HG03439 (cell line): Measurements from ENCODE around the gene HAGH.
"Not testable (repeated sequence)": the region's sequence is repeated elsewhere in the genome, so short reads cannot be mapped to it uniquely, and the experiment has no call there.

ENCODE experiments used
- ATAC-seq: cut with Tn5 transposase; IDR thresholded peaks from one replicate; pipeline ENCODE4 v1.9.1; 2021; ENCODE audit warnings: mild to moderate bottlenecking, moderate library complexity; ENCODE audit not compliant: unreplicated experiment

Gene HAGH

DNA sequence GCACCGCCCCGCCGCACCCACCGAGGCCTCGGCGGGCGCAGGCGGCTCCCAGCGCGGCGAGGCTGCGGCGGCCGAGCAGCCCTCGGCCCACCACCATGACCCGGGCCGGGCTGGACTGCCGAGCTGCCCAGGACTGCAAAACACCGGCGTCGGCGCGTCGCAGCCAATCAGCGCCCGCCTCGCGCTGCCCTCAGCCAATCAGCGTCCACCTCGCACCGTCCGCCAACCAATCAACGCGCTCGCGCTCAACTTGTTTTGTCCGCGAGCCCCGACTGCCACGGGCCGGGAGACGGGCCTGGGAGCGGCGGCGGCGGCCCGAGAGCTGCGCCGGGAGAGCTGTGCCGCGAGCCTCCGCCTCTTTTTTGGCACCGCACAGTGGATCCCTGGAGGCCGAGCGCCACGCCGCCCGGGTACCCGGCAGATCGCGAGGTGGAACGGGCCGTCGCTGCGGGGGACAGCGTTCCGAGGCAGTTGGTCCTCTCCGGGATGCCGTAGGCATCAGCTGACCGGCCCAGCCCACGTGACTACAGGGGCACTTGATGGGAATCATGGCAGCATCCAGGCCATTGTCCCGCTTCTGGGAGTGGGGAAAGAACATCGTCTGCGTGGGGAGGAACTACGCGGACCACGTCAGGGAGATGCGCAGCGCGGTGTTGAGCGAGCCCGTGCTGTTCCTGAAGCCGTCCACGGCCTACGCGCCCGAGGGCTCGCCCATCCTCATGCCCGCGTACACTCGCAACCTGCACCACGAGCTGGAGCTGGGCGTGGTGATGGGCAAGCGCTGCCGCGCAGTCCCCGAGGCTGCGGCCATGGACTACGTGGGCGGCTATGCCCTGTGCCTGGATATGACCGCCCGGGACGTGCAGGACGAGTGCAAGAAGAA, at the start of gene HAGH, which contains the start of gene FAHD1:
TSS of gene HAGH (minus strand) at position 135 of the 883 bp plus-strand sequence. CDS start at position 97, 38 bp downstream.
TSS of gene FAHD1 (plus strand) at position 516 of the 883 bp plus-strand sequence. CDS start at position 549, 33 bp downstream.
- peak; percentile 84 for ATAC-seq

- not testable (repeated sequence) for ATAC-seq
These were observed 49.4 kb upstream of the HAGH start for GRCh38 chr16:1876066-1876465.

DNA sequence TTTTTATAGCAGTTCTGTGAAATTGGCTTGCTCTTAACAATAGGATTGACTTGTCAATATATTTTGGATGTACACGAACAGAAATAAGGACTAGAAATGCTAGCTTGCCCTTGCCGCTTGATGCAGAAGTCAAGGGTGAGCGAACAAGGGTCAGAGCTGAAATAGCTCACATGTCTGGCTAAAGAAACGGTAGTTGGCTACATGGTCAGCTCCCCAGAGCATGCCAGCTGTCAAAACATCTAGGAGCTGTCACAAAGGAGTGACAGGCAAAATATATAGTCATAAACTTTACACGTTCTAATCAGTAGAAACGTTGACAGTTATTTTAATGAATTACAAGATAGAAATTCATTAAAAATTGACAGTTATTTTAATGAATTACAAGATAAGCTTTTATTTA, 48.2 kb upstream of the HAGH start:
- ATAC-seq, result no peak

DNA sequence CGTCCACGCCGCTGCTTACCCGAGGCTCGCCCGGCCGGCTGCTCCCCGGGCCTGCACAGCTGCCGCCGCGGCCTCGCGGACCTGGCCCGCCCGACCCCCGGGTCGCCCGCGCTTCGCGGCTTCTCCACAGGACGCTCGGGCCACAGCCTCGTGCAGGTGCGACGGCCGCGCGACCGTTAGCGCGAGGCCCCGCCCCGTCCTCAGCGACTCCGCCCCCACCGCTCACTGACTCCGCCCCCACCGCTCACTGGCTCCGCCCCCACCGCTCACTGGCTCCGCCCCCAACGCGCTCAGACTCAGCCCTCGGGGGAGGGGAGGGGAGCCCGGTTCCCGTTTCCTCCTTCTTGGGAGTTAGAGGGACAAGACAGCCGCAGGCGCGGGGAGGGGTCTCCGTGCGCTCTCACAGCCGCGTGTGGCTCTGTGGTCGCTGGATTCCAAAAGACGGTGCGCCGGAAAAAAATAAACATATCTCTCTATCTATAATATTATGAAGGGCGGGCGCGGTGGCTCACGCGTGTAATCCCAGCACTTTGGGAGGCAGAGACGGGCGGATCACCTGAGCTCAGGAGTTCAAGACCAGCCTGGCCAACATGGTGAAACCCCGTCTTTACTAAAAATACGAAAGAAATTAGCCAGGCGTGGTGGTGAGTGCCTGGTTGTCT, 45.5 kb upstream of the HAGH start, which contains the start of gene MEIOB:
TSS of gene MEIOB (minus strand) at position 191 of the 662 bp plus-strand sequence. CDS start 3,989 bp downstream, outside the sequence.
- ATAC-seq, result no peak

DNA sequence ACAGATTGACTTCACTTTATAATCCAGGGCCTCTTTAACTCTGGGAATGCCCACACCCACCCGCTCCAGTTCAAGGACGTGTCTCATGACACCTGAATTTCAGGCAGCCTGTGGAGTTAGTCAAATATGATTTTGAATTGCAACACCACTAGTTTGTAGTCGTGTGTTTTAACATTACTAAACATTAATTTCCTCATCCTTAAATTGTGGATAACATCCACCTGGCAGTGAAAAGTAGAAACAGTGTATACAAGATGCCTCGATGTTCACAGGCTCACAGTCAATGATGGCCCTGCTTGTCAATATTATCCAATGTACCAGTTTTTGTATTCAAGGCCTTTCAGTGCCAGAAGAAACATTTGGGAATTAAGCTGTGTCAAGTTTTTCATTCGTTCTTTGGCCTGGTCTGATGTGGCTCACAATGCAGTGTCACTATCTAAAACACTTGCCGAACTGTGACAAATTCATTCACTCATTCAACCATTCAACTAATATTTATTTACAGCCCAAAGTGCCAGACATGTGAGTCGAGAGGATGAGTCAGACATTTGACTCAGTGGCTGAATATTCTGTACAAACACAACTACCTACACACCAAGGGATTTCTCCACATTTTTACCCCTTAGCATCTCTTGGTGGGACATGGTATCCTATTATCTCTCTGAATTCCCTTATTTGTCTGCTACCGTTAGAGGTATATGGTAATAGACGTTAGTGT, 43.9 kb upstream of the HAGH start:
- no peak for ATAC-seq

- no peak for ATAC-seq
These were observed 39.5 kb upstream of the HAGH start for GRCh38 chr16:1865902-1866690.

- ATAC-seq, result no peak
These were observed 37.2 kb upstream of the HAGH start for GRCh38 chr16:1863681-1864460.

- ATAC-seq, result no peak
These were observed 35.8 kb upstream of the HAGH start for GRCh38 chr16:1862394-1862793.

GRCh38 chr16:1861730-1862129, 35.1 kb upstream of the HAGH start:
- ATAC-seq, result no peak

- ATAC-seq, result no peak
These were observed 33.0 kb upstream of the HAGH start for GRCh38 chr16:1859650-1860049.

- ATAC-seq, result no peak
These were observed 31.7 kb upstream of the HAGH start for GRCh38 chr16:1858189-1858865.

GRCh38 chr16:1857433-1858097, 30.9 kb upstream of the HAGH start:
- no peak for ATAC-seq

GRCh38 chr16:1851793-1852192, 25.2 kb upstream of the HAGH start:
- ATAC-seq, result no peak

DNA sequence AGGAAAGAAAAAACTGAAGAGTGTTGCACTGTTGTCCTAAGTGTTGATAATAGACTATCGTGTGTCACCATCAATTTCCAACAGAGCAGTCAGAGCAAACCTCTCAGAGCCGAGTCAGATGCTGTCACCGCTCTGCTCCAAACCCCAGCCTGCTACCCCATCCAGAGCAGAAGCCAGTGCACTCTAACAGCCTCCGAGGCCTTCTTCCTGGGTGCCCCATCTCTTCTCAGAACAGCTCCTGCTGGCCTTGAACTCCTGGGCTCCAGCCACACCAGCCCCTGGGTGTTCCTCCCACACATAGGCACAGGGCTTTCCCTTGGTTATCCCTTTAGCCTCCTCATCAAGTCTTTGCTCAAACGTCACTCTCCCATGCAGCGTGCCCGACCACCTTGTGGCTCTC, 24.4 kb upstream of the HAGH start:
- no peak for ATAC-seq

GRCh38 chr16:1846416-1846815, 19.8 kb upstream of the HAGH start:
- no peak for ATAC-seq

- ATAC-seq, result no peak
These were observed 19.4 kb upstream of the HAGH start for GRCh38 chr16:1845985-1846384.

DNA sequence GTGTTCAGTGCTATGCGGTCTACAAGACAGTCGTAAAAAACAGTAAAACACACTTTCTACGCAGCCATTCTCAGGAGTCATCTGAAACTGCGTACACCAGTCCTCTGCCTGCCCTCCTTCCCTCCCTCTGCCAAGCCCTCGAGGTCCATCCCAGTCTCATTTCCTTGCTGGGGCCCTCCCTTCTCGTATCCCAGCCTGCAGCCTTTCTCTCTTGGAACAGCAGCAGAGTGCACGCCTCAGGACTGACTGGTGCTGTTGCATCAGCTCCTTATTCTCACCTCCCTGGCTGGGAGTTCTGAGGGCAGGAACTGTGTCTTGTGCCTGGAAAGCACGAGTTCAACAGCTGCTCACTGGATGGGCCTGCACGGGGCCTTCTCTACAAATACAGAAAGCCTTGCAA, 12.9 kb upstream of the HAGH start:
- ATAC-seq, result no peak

GRCh38 chr16:1834096-1834495, 7.5 kb upstream of the HAGH start:
- ATAC-seq, result no peak
